AG04449 (cell line): Measurements from ENCODE around the gene FAM168B.

Experiments
- CTCF ChIA-PET: fragments of 350-600 bp; formaldehyde crosslinking; extraction: SDS; loops from one replicate; lab custom pipeline; 2021; ENCODE audit warnings: antibody characterized with exemption; lab: Yijun Ruan, JAX
- POLR2A ChIA-PET: fragments of 400-600, 350-600 bp; formaldehyde crosslinking; extraction: SDS; loops from one replicate; lab custom pipeline; 2020; ENCODE audit warnings: antibody characterized with exemption, inconsistent platforms; lab: Yijun Ruan, JAX
- DNase-seq: peaks from one replicate; pipeline ENCODE4 v3.0.0-alpha.2; 2010; ENCODE audit warnings: low read depth, low spot score
- H3K4me3 ChIP-seq: 2 replicates; pipeline ENCODE4 v1.5.1; 2011; ENCODE audit warnings: low read depth, mild to moderate bottlenecking, control low read depth, low read length
- CTCF ChIP-seq: IDR thresholded peaks from one replicate; pipeline ENCODE4 v1.5.1; 2011; ENCODE audit warnings: mild to moderate bottlenecking, moderate library complexity, low read length, control low read depth, inconsistent platforms; ENCODE audit not compliant: insufficient read depth; ENCODE audit errors: missing control alignments

The FAM168B gene

GRCh38 chr2:131039535-131039907, 53.7 kb downstream of the FAM168B start:
- ChIA-PET CTCF (no interaction called here), POLR2A (no interaction called here)
- H3K4me3 ChIP-seq, result no peak overlapping the region
- TF ChIP-seq CTCF, result no peak
- DNase-seq, result no peak

GRCh38 chr2:131039101-131039440, 54.2 kb downstream of the FAM168B start:
- no peak for DNase-seq
- no peak for TF ChIP-seq CTCF
- CTCF ChIA-PET, result no interaction called here
- POLR2A ChIA-PET, result no interaction called here
- H3K4me3 ChIP-seq, result no peak overlapping the region

GRCh38 chr2:131038258-131039100, 54.8 kb downstream of the FAM168B start:
- CTCF ChIA-PET, result no interaction called here
- H3K4me3 ChIP-seq, result no peak overlapping the region
- POLR2A ChIA-PET, result no interaction called here
- no peak for TF ChIP-seq CTCF
- DNase-seq, result no peak

GRCh38 chr2:131037398-131038257, 55.6 kb downstream of the FAM168B start:
- no peak for TF ChIP-seq CTCF
- POLR2A ChIA-PET, result no interaction called here
- no peak for DNase-seq

GRCh38 chr2:131036696-131037397, 56.4 kb downstream of the FAM168B start:
- POLR2A ChIA-PET, result no interaction called here
- no peak for DNase-seq
- CTCF ChIA-PET, result no interaction called here
- no peak for TF ChIP-seq CTCF
- no peak overlapping the region for H3K4me3 ChIP-seq

More at GRCh38 chr2:131037398-131038257, 55.6 kb downstream of the FAM168B start:
- no peak overlapping the region for H3K4me3 ChIP-seq
- CTCF ChIA-PET, result no interaction called here
